ENCODE data around the gene PPP1R14C.
"Not testable (repeated sequence)": the region's sequence is repeated elsewhere in the genome, so short reads cannot be mapped to it uniquely, and the experiment has no call there.

Gene PPP1R14C

GRCh38 chr6:150134280-150134920, 8.4 kb upstream of the PPP1R14C start (continued):
- TF ChIP-seq TCF4 (CRISPR knock-in tag; IDR thresholded peaks at IDR 0.05; ENCODE audit: borderline replicate concordance) (no peak), POU6F1 (CRISPR knock-in tag; IDR thresholded peaks at IDR 0.05; ENCODE audit: borderline replicate concordance, low read depth) (no peak), ISL1 (CRISPR knock-in tag; IDR thresholded peaks at IDR 0.05) (no peak)

GRCh38 chr6:150137711-150138110, 5.1 kb upstream of the PPP1R14C start:
- not testable (repeated sequence) for ATAC-seq

GRCh38 chr6:150138638-150139037, 4.2 kb upstream of the PPP1R14C start:
- ATAC-seq = no peak
- TF ChIP-seq ESRRG (CRISPR knock-in tag; IDR thresholded peaks at IDR 0.05) (no peak), PPARA (CRISPR knock-in tag; IDR thresholded peaks at IDR 0.05; ENCODE audit: borderline replicate concordance) (no peak)

GRCh38 chr6:150139533-150139932, 3.3 kb upstream of the PPP1R14C start:
- ATAC-seq = no peak
- no peak for TF ChIP-seq TOX (CRISPR knock-in tag; IDR thresholded peaks at IDR 0.05; ENCODE audit: borderline replicate concordance)
- TF ChIP-seq OSR1 (CRISPR knock-in tag; IDR thresholded peaks at IDR 0.05) = no peak
- no peak for TF ChIP-seq SNAI2 (CRISPR knock-in tag; IDR thresholded peaks at IDR 0.05)
- no peak for TF ChIP-seq POU6F1 (CRISPR knock-in tag; IDR thresholded peaks at IDR 0.05; ENCODE audit: borderline replicate concordance, low read depth)
- TF ChIP-seq CSDC2 (CRISPR knock-in tag; IDR thresholded peaks at IDR 0.05) = no peak
- no peak for TF ChIP-seq PATZ1 (CRISPR knock-in tag; IDR thresholded peaks at IDR 0.05; ENCODE audit: borderline replicate concordance)
- no peak for TF ChIP-seq ZFP3 (CRISPR knock-in tag; IDR thresholded peaks at IDR 0.05)
- TF ChIP-seq CSRNP3 (CRISPR knock-in tag; IDR thresholded peaks at IDR 0.05) = no peak
- TF ChIP-seq TSHZ2 (CRISPR knock-in tag; IDR thresholded peaks at IDR 0.05) = no peak
- no peak for TF ChIP-seq ESRRG (CRISPR knock-in tag; IDR thresholded peaks at IDR 0.05)
- no peak for TF ChIP-seq ZFP30 (CRISPR knock-in tag; IDR thresholded peaks at IDR 0.05)
- no peak for TF ChIP-seq ISL1 (CRISPR knock-in tag; IDR thresholded peaks at IDR 0.05)

GRCh38 chr6:150140236-150140969, 2.4 kb upstream of the PPP1R14C start:
- ATAC-seq = no peak
- no peak for TF ChIP-seq GLIS3 (CRISPR knock-in tag; IDR thresholded peaks at IDR 0.05)
